ENCODE data around the gene PCDH15.

The PCDH15 gene

DNA sequence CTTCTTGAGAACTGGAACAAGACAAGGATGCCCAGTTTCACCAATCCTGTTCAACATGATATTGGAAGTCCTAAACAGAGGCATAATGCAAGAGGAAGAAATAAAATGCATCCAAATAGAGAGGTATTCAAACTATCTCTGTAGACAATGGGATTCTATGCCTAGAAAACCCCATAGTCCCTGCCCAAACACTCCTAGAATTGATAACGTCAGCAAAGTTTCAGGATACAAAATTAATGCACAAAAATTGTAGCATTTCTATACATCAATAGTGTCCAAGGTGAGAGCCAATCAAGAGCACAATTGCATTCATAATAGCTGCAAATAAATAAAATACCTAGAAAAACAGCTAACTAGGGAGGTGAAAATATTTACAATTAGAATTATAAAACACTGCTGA lies 72.5 kb downstream of the PCDH15 start:
- TF ChIP-seq, protein P1, sequence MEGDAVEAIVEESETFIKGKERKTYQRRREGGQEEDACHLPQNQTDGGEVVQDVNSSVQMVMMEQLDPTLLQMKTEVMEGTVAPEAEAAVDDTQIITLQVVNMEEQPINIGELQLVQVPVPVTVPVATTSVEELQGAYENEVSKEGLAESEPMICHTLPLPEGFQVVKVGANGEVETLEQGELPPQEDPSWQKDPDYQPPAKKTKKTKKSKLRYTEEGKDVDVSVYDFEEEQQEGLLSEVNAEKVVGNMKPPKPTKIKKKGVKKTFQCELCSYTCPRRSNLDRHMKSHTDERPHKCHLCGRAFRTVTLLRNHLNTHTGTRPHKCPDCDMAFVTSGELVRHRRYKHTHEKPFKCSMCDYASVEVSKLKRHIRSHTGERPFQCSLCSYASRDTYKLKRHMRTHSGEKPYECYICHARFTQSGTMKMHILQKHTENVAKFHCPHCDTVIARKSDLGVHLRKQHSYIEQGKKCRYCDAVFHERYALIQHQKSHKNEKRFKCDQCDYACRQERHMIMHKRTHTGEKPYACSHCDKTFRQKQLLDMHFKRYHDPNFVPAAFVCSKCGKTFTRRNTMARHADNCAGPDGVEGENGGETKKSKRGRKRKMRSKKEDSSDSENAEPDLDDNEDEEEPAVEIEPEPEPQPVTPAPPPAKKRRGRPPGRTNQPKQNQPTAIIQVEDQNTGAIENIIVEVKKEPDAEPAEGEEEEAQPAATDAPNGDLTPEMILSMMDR (IDR thresholded peaks at IDR 0.05; ENCODE audit: borderline replicate concordance, control extremely low read depth, extremely low read depth, insufficient read depth, missing control alignments): no peak
- in situ Hi-C loops (cut with MboI; ENCODE audit: low sequenced_read_pairs, unreplicated experiment): no loop called here
- DNase-seq (ENCODE audit: low spot score): no peak

DNA sequence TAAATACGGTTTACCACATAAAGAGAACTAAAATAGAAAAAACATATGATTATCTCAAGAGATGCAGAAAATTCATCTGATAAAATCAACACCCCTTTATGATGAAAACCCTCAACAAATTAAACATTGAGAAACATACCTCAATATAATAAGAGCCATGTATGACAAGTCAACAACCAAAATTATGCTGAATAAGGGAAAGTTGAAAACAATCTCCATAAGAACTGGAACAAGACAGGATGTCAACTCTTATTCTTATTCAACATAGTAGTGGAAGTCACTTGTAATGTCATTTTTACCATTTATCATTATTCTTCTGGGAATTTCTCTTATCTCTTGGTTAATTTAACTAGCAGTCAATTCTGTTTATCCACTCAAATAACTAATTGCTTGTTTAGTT lies 79.0 kb downstream of the PCDH15 start:
- in situ Hi-C loops (cut with MboI; ENCODE audit: low sequenced_read_pairs, unreplicated experiment): no loop called here
- no peak for DNase-seq (ENCODE audit: low spot score)
- TF ChIP-seq, protein P1 (IDR thresholded peaks at IDR 0.05; ENCODE audit: borderline replicate concordance, control extremely low read depth, extremely low read depth, insufficient read depth, missing control alignments): no peak

DNA sequence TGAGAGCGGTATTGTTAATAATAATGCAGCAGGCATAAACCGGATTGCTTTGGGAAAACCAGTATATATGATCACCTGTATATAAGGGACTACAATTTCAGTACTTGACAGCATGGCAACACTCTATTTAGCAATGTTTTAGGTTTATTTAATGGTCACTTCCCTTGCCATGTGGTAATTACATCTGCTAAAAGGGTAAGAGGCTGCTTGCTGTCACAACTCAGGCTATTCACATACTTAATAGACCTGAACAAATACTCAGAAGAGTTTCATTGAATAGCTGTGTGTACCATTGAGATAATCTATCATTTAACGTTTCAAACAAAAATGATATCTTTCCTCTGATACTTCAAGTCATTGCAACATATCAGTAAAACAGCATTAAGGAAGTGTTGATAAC lies 90.1 kb downstream of the PCDH15 start:
- TF ChIP-seq, protein P1 (IDR thresholded peaks at IDR 0.05; ENCODE audit: borderline replicate concordance, control extremely low read depth, extremely low read depth, insufficient read depth, missing control alignments): no peak
- no peak for DNase-seq (ENCODE audit: low spot score)
- in situ Hi-C loops (cut with MboI; ENCODE audit: low sequenced_read_pairs, unreplicated experiment): no loop called here

DNA sequence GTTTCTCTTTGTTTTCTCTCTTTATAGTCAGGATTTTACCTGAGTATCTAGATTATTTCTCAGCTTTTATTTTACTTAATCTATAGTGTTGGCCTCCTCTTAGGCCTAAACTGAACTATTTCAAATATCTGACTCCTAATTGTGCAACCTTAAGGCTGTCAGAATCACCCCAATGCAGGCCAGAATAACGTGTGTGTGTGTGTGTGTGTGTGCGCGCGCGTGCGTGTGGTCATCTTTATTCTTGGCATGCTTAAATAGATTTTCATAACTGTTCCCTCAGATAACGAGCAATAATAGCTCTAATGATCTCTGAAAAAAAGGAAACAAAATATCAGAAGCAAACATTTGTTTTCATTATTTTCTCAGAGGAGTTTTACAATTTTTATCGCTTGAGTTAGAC lies 92.4 kb downstream of the PCDH15 start:
- in situ Hi-C loops (cut with MboI; ENCODE audit: low sequenced_read_pairs, unreplicated experiment): no loop called here
- no peak for DNase-seq (ENCODE audit: low spot score)
- TF ChIP-seq, protein P1 (IDR thresholded peaks at IDR 0.05; ENCODE audit: borderline replicate concordance, control extremely low read depth, extremely low read depth, insufficient read depth, missing control alignments): no peak

DNA sequence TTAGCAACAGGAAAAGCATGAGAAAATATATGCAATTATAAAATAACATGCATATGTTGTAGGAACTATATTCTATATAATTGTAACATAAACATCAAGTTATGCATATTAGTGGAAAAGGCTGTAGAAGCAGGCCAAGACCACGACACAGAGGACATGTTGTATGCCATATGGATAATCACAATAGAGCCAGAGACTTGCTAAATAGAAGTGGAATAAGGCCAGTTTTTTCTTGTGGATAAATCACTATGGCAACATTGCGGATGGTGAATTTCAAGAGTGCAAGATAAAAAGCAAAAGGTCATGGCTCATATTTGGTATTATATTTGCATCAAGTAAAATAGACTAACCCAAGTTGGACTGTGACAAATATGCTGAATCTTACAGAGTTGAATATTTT lies 93.0 kb downstream of the PCDH15 start:
- in situ Hi-C loops (cut with MboI; ENCODE audit: low sequenced_read_pairs, unreplicated experiment): no loop called here
- DNase-seq (ENCODE audit: low spot score): no peak
- TF ChIP-seq, protein P1 (IDR thresholded peaks at IDR 0.05; ENCODE audit: borderline replicate concordance, control extremely low read depth, extremely low read depth, insufficient read depth, missing control alignments): no peak

DNA sequence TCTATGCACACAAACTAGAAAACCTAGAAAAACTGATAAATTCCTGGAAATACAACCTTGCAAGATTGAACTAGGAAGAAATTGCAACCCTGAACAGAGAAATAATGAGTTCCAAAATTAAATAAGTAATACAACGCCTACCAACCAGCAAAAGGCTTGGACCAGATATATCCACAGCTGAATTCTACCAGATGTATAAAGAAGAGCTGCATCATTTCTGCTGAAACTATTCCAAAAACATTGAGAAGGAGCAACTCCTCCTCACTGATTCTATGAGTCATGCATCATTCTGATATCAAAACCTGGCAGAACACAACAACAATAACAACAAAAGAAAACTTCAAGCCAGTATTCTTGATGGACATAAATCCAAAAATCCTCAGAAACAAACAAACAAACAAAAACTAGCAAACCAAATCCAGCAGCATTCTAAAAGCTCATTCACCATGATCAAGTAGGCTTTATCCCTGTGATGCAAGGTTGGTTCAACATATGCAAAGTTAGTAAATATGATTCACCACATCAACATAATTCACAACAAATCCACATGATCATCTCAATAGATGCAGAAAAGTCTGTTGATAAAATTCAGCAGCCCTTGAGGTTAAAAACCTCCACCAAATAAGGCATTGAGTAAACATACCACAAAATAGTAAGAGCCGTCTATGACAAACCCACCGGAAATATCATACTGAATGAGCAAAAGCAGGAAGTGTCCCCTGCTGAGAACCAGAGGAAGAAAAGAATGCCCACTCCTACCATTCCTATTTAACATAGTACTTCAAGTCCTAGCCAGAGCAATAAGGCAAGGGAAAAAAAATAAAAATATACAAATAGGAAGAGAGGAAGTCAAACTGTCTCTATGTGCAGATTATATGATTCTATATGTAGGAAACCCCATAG lies 98.2 kb downstream of the PCDH15 start:
- no peak for DNase-seq (ENCODE audit: low spot score)
- in situ Hi-C loops (cut with MboI; ENCODE audit: low sequenced_read_pairs, unreplicated experiment): no loop called here
- TF ChIP-seq, protein P1 (IDR thresholded peaks at IDR 0.05; ENCODE audit: borderline replicate concordance, control extremely low read depth, extremely low read depth, insufficient read depth, missing control alignments): no peak
